ENCODE measurements around the gene MARCHF9. TPM values are rescaled to one million over a fixed set of nuclear protein-coding genes. Genes with fewer than 3 reads are reported as not detected.

The MARCHF9 gene
- total RNA-seq, 1 donor from 2014 or later, result 6.3 TPM

GRCh38 chr12:57744777-57745484, 10.0 kb upstream of the MARCHF9 start, which contains the start of gene TSPAN31:
Gene TSPAN31, plus strand, starts transcription at chr12:57745039. Its CDS starts 116 bp downstream, at chr12:57745155.
- peak; percentile 96 for DNase-seq (ENCODE audit: low read depth)

GRCh38 chr12:57745485-57745881, 9.4 kb upstream of the MARCHF9 start:
- peaks cover 6% of the 10 kb centered on the region for H3K36me3 ChIP-seq (ENCODE audit: control insufficient read depth, insufficient read depth, low read length)
- H3K27me3 ChIP-seq (ENCODE audit: control insufficient read depth, insufficient read depth, low read length), result no peaks in the 10 kb centered on the region
- H3K4me3 ChIP-seq (ENCODE audit: low read depth, low read length), result peak overlapping the region; percentile 73
- DNase-seq (ENCODE audit: low read depth) (no peak), FAIRE-seq (no peak)
- TF ChIP-seq CTCF (IDR thresholded peaks at IDR 0.05; ENCODE audit: insufficient read depth, low read length, severe bottlenecking), result no peak

More at GRCh38 chr12:57744777-57745484, 10.0 kb upstream of the MARCHF9 start, which contains the start of gene TSPAN31:
- H3K27me3 ChIP-seq (ENCODE audit: control insufficient read depth, insufficient read depth, low read length), result peaks cover 3% of the 10 kb centered on the region
- peak within 1 kb of the TSS; percentile 73 for H3K4me3 ChIP-seq (ENCODE audit: low read depth, low read length)
- TF ChIP-seq CTCF (IDR thresholded peaks at IDR 0.05; ENCODE audit: insufficient read depth, low read length, severe bottlenecking), result no peak
- H3K36me3 ChIP-seq (ENCODE audit: control insufficient read depth, insufficient read depth, low read length), result peaks cover 5% of the 10 kb centered on the region
- FAIRE-seq, result peak; percentile 64

DNA sequence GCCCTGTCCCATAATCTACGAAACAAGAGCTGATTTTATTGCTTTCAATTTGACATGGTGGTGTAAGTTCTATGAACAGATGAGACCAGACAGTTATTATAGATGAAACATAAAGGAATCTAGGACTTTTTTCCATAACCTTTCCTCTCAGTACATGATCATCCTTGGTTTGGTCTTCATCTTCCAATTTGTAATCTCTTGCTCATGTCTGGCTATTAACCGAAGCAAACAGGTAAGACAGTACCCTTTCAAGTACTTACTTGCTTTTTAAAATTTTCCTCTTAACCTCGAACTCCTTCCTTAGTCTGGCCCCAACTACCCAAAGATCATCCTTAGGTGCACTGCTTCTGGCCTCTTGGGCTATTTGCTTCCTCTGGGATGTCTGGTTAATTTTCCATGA, 8.9 kb upstream of the MARCHF9 start:
- Histone ChIP-seq H3K36me3 (ENCODE audit: control insufficient read depth, insufficient read depth, low read length) (peaks cover 11% of the 10 kb centered on the region), H3K4me3 (ENCODE audit: low read depth, low read length) (peak overlapping the region; percentile 73), H3K27me3 (ENCODE audit: control insufficient read depth, insufficient read depth, low read length) (no peaks in the 10 kb centered on the region)
- no peak for DNase-seq (ENCODE audit: low read depth)
- FAIRE-seq, result no peak
- TF ChIP-seq CTCF (IDR thresholded peaks at IDR 0.05; ENCODE audit: insufficient read depth, low read length, severe bottlenecking), result no peak

DNA sequence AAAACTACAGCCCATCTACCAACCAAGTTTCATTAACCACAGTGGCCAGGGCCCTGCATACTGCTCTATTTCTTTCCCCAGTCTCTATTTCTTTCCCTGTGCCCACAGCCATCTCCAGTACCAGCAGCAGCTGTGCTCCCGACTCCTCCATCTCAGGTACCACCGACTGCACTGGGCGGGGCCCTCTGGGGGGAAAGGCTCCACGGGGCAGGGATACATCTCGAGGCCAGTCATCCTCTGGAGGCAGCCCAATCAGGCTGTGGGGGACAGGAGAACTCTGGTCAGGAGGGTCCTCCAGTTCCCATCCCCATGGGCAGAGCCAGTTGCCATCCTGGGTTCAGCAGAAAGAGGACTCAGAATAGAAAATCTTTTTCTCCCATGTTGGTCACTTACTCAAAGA, 5.8 kb upstream of the MARCHF9 start:
- H3K4me3 ChIP-seq (ENCODE audit: low read depth, low read length), result no peak overlapping the region
- TF ChIP-seq CTCF (IDR thresholded peaks at IDR 0.05; ENCODE audit: insufficient read depth, low read length, severe bottlenecking), result no peak
- FAIRE-seq (no peak), DNase-seq (ENCODE audit: low read depth) (no peak)
- H3K36me3 ChIP-seq (ENCODE audit: control insufficient read depth, insufficient read depth, low read length), result peaks cover 11% of the 10 kb centered on the region
- no peaks in the 10 kb centered on the region for H3K27me3 ChIP-seq (ENCODE audit: control insufficient read depth, insufficient read depth, low read length)

- FAIRE-seq, result no peak
Measured at GRCh38 chr12:57750561-57751431, 4.1 kb upstream of the MARCHF9 start.

More at GRCh38 chr12:57750561-57751431, 4.1 kb upstream of the MARCHF9 start:
- H3K36me3 ChIP-seq (ENCODE audit: control insufficient read depth, insufficient read depth, low read length), result peaks cover 11% of the 10 kb centered on the region
- peak overlapping the region; percentile 63 for H3K4me3 ChIP-seq (ENCODE audit: low read depth, low read length)
- no peaks in the 10 kb centered on the region for H3K27me3 ChIP-seq (ENCODE audit: control insufficient read depth, insufficient read depth, low read length)
- TF ChIP-seq CTCF (IDR thresholded peaks at IDR 0.05; ENCODE audit: insufficient read depth, low read length, severe bottlenecking), result no peak
- no peak for DNase-seq (ENCODE audit: low read depth)
